Upper lobe of left lung (tissue), 4 donors: ENCODE results near the gene NSMF.

Source experiments
- EP300 ChIP-seq, 4 donors: sonication (generic); formaldehyde crosslinking; IDR thresholded peaks; one replicate each; pipeline ENCODE4 v1.5.1; 2017; ENCODE audit warnings: antibody characterized with exemption in 4 of 4, control low read depth in 2 of 4
- POLR2A ChIP-seq, 4 donors: fragments of 450-650 bp; IDR thresholded peaks; one replicate each; pipeline ENCODE4 v1.5.1; 2016 to 2017; ENCODE audit warnings: antibody characterized with exemption in 4 of 4, mild to moderate bottlenecking in 2 of 4
- POLR2AphosphoS5 ChIP-seq, 2 donors: sonication (generic); formaldehyde crosslinking; IDR thresholded peaks; one replicate each; pipeline ENCODE4 v1.5.1; 2017; ENCODE audit warnings: antibody characterized with exemption in 2 of 2
- TF ChIP-seq, protein P1 (sequence below), 6 experiments: fragments of 450-650 bp in 4 of 6; fragments of 200-600 bp in 2 of 6; sonication (generic) in 2 of 6; IDR thresholded peaks; one replicate each; pipeline ENCODE4 v1.5.1; 2016 to 2019; ENCODE audit warnings: antibody characterized with exemption in 6 of 6

DNA sequence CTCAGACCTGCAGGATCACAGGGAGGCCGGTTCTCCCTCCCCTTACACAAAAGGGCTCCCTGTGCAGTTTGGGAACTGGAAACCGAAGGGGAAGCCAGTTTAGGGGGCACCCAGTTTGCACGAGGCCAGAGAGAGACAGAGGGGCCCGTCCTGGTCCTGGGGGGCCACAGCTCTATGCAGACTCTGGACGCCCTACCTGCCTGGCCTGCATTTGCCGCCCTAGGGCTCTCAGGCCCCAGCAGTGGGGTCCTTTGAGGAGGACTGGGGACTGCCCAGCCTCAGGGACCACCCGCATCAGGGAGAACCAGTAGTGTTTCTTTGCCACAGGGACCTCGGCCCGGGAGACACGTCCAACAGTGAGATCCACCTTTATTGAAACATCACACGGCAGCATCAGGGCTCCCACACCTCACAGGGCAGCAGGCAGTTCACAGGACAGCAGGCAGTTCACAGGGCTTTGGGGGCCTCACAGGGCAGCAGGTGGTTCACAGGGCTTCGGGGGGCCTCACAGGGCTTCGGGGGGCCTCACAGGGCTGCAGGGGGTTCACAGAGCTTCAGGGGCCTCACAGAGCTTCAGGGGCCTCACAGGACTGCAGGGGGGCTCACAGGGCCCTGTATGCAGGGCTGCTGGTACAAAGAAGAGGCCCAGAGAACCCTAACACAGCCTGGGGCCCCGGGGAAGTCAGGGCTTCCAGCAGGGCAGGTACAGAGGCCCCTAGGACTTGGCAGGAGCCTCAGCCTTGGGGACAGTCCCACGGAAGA lies 648 bp upstream of the NSMF start:
- TF ChIP-seq EP300 (IDR thresholded peaks at IDR 0.05), result no peak
- TF ChIP-seq, protein P1, sequence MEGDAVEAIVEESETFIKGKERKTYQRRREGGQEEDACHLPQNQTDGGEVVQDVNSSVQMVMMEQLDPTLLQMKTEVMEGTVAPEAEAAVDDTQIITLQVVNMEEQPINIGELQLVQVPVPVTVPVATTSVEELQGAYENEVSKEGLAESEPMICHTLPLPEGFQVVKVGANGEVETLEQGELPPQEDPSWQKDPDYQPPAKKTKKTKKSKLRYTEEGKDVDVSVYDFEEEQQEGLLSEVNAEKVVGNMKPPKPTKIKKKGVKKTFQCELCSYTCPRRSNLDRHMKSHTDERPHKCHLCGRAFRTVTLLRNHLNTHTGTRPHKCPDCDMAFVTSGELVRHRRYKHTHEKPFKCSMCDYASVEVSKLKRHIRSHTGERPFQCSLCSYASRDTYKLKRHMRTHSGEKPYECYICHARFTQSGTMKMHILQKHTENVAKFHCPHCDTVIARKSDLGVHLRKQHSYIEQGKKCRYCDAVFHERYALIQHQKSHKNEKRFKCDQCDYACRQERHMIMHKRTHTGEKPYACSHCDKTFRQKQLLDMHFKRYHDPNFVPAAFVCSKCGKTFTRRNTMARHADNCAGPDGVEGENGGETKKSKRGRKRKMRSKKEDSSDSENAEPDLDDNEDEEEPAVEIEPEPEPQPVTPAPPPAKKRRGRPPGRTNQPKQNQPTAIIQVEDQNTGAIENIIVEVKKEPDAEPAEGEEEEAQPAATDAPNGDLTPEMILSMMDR (IDR thresholded peaks at IDR 0.05), result no peak
- no peak for TF ChIP-seq POLR2A (IDR thresholded peaks at IDR 0.05)
- no peak for TF ChIP-seq POLR2AphosphoS5 (IDR thresholded peaks at IDR 0.05)
